ENCODE measurements around the gene SYCP2.

SYCP2 gene

DNA sequence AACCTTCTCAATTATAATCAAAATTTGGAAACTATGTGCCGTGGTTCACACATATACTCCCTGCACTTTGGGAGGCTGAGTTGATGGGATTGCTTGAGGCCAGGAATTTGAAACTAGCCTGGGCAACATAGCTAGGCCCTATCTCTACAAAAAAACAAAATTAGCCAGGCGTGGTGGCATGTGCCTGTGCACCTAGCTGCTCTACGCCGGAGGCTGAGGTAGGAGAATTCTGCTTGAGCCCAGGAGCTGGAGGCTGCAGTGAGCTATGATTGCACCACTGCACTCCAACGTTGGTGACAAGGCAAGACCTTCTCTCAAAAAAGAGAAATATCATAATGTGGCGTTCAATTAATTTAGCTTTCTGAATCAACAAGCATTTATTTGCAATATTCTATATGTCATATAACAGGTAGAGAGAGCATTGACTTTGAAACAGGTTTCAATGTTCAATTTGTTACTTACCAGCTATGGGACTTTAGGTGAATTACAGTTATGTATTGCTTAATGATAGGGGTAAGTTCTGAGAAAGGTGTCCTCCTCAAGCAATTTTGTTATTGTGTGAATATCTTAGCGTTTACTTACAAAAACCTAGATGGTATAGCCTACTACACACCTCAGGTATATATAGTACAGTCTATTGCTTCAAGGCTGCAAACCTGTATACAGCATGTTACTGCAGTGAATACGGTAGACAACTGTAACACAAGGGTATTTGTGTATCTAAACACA lies 2.2 kb upstream of the SYCP2 start:
- Histone ChIP-seq H3K27me3 (ENCODE audit: low read length) (no peaks in the 10 kb centered on the region), H3K79me2 (ENCODE audit: insufficient read depth, low read length) (peaks cover 2% of the 10 kb centered on the region; the same call in 1 of the 2 replicates), H2AFZ (ENCODE audit: low read depth, low read length, severe bottlenecking) (no peak overlapping the region), H3K9ac (ENCODE audit: low read length) (no peak overlapping the region), H3K4me2 (ENCODE audit: low read depth, low read length, poor library complexity, severe bottlenecking) (no peak overlapping the region), H3K27ac (ENCODE audit: low read depth, low read length) (no peak overlapping the region), H3K9me3 (ENCODE audit: insufficient read depth, low read length) (no peaks in the 10 kb centered on the region), H4K20me1 (ENCODE audit: low read depth, low read length) (no peaks in the 10 kb centered on the region), H3F3A (ENCODE audit: insufficient read depth) (peaks cover 13% of the 10 kb centered on the region; the same call in 1 of the 2 replicates), H3K4me3 (ENCODE audit: insufficient read depth, low read length, poor library complexity, severe bottlenecking) (no peak overlapping the region), H3K9me2 (replicated peaks; ENCODE audit: insufficient read depth, low read length) (no peaks in the 10 kb centered on the region), H3K36me3 (ENCODE audit: low read length) (no peaks in the 10 kb centered on the region)
- TF ChIP-seq CTCF (IDR thresholded peaks at IDR 0.05; ENCODE audit: insufficient read depth, low read length, poor library complexity, severe bottlenecking) (no peak), EZH2phosphoT487 (conservative IDR thresholded peaks at IDR 0.05; ENCODE audit: low read length) (no peak)

DNA sequence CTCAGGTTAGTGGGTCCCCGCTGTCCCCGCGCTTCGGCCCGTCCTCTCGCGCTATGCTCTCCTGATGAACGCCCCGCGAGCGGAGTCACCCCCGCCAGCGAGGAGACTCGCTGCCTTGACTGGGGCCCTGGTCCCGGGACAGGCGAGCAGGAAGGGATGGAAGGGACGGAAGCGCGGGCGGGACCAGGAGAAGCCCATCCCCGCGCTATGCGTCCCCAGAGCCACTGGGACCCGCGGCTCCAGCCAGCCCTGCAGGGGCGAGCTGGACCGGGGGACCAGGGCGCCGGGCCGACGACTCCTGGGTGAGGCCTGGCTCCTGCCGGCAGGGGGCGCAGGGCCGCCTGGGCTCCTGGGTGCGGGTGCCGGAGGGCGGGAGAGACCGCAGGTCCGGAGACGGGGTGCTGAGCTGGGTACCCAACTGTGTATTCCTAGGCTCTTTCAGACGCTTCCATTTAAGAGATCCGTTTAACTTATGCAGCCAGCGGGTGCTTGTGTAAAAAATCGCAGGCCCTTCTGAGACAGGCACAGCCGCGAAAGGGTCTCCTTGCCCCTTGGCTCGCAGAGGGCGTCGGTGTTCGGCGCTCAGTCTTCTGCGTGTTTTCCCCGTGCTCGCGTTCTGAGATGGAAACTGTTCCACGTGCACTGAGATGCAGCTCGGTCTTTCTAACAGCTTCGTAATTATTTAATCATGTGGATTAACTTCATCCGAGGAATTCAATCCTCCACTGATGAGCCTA lies 580 bp upstream of the SYCP2 start:
- no peaks in the 10 kb centered on the region for H3K27me3 ChIP-seq (ENCODE audit: low read length)
- H4K20me1 ChIP-seq (ENCODE audit: low read depth, low read length): no peaks in the 10 kb centered on the region
- peaks cover 13% of the 10 kb centered on the region; the same call in 1 of the 2 replicates for H3F3A ChIP-seq (ENCODE audit: insufficient read depth)
- H3K9me3 ChIP-seq (ENCODE audit: insufficient read depth, low read length): no peaks in the 10 kb centered on the region
- H3K4me2 ChIP-seq (ENCODE audit: low read depth, low read length, poor library complexity, severe bottlenecking): no peak overlapping the region
- no peaks in the 10 kb centered on the region for H3K9me2 ChIP-seq (replicated peaks; ENCODE audit: insufficient read depth, low read length)
- no peaks in the 10 kb centered on the region for H3K79me2 ChIP-seq (ENCODE audit: insufficient read depth, low read length)
- H3K9ac ChIP-seq (ENCODE audit: low read length): no peak overlapping the region
- no peaks in the 10 kb centered on the region for H3K36me3 ChIP-seq (ENCODE audit: low read length)
- TF ChIP-seq CTCF (IDR thresholded peaks at IDR 0.05; ENCODE audit: insufficient read depth, low read length, poor library complexity, severe bottlenecking): no peak
- no peak for TF ChIP-seq EZH2phosphoT487 (conservative IDR thresholded peaks at IDR 0.05; ENCODE audit: low read length)
- no peak overlapping the region for H3K4me3 ChIP-seq (ENCODE audit: insufficient read depth, low read length, poor library complexity, severe bottlenecking)
- no peak overlapping the region for H3K27ac ChIP-seq (ENCODE audit: low read depth, low read length)
- H2AFZ ChIP-seq (ENCODE audit: low read depth, low read length, severe bottlenecking): no peak overlapping the region

GRCh38 chr20:59932616-59933295 lies 681 bp downstream of the SYCP2 start:
- no peaks in the 10 kb centered on the region for H3K36me3 ChIP-seq (ENCODE audit: low read length)
- H3K4me2 ChIP-seq (ENCODE audit: low read depth, low read length, poor library complexity, severe bottlenecking): no peak overlapping the region
- H4K20me1 ChIP-seq (ENCODE audit: low read depth, low read length): no peaks in the 10 kb centered on the region
- no peaks in the 10 kb centered on the region for H3K27me3 ChIP-seq (ENCODE audit: low read length)
- no peaks in the 10 kb centered on the region for H3K9me2 ChIP-seq (replicated peaks; ENCODE audit: insufficient read depth, low read length)
- H3F3A ChIP-seq (ENCODE audit: insufficient read depth): 0 out of 2 replicates have a peak, but pooled peaks cover 7% of the 10 kb centered on the region
- no peaks in the 10 kb centered on the region for H3K9me3 ChIP-seq (ENCODE audit: insufficient read depth, low read length)
- H3K79me2 ChIP-seq (ENCODE audit: insufficient read depth, low read length): no peaks in the 10 kb centered on the region
- no peak overlapping the region for H2AFZ ChIP-seq (ENCODE audit: low read depth, low read length, severe bottlenecking)
- H3K9ac ChIP-seq (ENCODE audit: low read length): no peak overlapping the region
- no peak overlapping the region for H3K4me3 ChIP-seq (ENCODE audit: insufficient read depth, low read length, poor library complexity, severe bottlenecking)
- TF ChIP-seq CTCF (IDR thresholded peaks at IDR 0.05; ENCODE audit: insufficient read depth, low read length, poor library complexity, severe bottlenecking): no peak
- TF ChIP-seq EZH2phosphoT487 (conservative IDR thresholded peaks at IDR 0.05; ENCODE audit: low read length): no peak
- H3K27ac ChIP-seq (ENCODE audit: low read depth, low read length): no peak overlapping the region

Data from SU-DHL-6 (cell line).